ENCODE results near the gene RYR2.

RYR2 gene

DNA sequence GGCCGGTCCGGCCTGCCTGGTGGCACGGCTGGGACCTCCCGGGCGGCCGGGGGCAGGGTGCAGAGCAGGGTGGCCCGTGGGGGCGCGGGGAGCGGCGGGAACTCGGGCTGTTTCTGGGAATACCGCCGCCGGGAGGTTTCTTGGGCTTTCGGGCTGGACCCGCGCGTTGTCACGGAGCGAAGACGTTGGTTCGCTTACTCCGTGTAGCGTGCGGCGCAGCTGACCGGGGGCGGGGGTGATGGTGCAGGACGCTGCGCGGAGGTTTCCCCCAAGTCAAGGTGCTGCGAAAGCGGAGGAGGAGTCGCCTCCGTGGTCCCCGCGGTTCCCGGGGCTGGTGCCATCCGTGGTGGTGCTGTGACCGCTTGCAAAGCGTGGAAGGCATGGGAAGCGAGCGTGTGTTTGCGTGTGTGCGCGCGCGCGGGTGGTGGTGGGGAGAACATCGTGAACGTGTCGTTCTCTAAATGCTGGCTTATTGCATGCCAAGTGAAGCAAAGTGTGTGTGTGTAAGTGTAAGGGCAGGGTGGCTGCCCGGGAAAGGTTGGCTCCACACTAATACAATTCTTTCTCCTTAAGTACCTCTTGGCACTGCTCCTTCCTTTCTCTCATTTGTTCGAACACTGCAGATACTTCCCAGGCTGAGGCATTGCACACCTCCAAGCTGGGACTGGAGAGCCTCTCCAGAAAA is 1.1 kb downstream of the RYR2 start:
- H3K4me1 ChIP-seq (ENCODE audit: control insufficient read depth in 1 of 2, insufficient read depth in 2 of 2, low read length in 2 of 2), result peaks cover 0 to 9% of the 10 kb centered on the region in 2 donors
- peaks cover 24 to 30% of the 10 kb centered on the region in 2 donors for H3K27me3 ChIP-seq (ENCODE audit: control insufficient read depth in 1 of 2, insufficient read depth in 2 of 2, low read length in 2 of 2)
- H3K27ac ChIP-seq (ENCODE audit: low read depth, low read length), result no peak overlapping the region
- no peaks in the 10 kb centered on the region for H3K36me3 ChIP-seq (ENCODE audit: control insufficient read depth in 1 of 2, insufficient read depth in 2 of 2, low read length in 2 of 2)
- no peaks in the 10 kb centered on the region for H3K9me3 ChIP-seq (ENCODE audit: control insufficient read depth in 1 of 2, low read length in 2 of 2)
- no peak overlapping the region for H3K9ac ChIP-seq (ENCODE audit: low read depth in 1 of 2, low read length in 2 of 2)
- H3K4me3 ChIP-seq (ENCODE audit: low read depth in 1 of 2, low read length in 2 of 2), result peak overlapping the region; percentile 24 to 51

- no peak overlapping the region for H3K27ac ChIP-seq (ENCODE audit: low read depth, low read length)
- no peaks in the 10 kb centered on the region for H3K9me3 ChIP-seq (ENCODE audit: control insufficient read depth in 1 of 2, low read length in 2 of 2)
- no peak overlapping the region for H3K4me3 ChIP-seq (ENCODE audit: low read depth in 1 of 2, low read length in 2 of 2)
- no peak overlapping the region for H3K9ac ChIP-seq (ENCODE audit: low read depth in 1 of 2, low read length in 2 of 2)
- no peaks in the 10 kb centered on the region for H3K36me3 ChIP-seq (ENCODE audit: control insufficient read depth in 1 of 2, insufficient read depth in 2 of 2, low read length in 2 of 2)
- H3K4me1 ChIP-seq (ENCODE audit: control insufficient read depth in 1 of 2, insufficient read depth in 2 of 2, low read length in 2 of 2), result peaks cover 0 to 9% of the 10 kb centered on the region in 2 donors
- peaks cover 24 to 30% of the 10 kb centered on the region in 2 donors for H3K27me3 ChIP-seq (ENCODE audit: control insufficient read depth in 1 of 2, insufficient read depth in 2 of 2, low read length in 2 of 2)
Observed at GRCh38 chr1:237043846-237044636, 2.1 kb downstream of the RYR2 start.

GRCh38 chr1:237045278-237046016 is 3.5 kb downstream of the RYR2 start:
- H3K4me1 ChIP-seq (ENCODE audit: control insufficient read depth in 1 of 2, insufficient read depth in 2 of 2, low read length in 2 of 2), result peaks cover 0 to 9% of the 10 kb centered on the region in 2 donors
- no peaks in the 10 kb centered on the region for H3K36me3 ChIP-seq (ENCODE audit: control insufficient read depth in 1 of 2, insufficient read depth in 2 of 2, low read length in 2 of 2)
- peaks cover 27 to 30% of the 10 kb centered on the region in 2 donors for H3K27me3 ChIP-seq (ENCODE audit: control insufficient read depth in 1 of 2, insufficient read depth in 2 of 2, low read length in 2 of 2)
- no peaks in the 10 kb centered on the region for H3K9me3 ChIP-seq (ENCODE audit: control insufficient read depth in 1 of 2, low read length in 2 of 2)
- no peak overlapping the region for H3K27ac ChIP-seq (ENCODE audit: low read depth, low read length)
- H3K9ac ChIP-seq (ENCODE audit: low read depth in 1 of 2, low read length in 2 of 2), result no peak overlapping the region
- H3K4me3 ChIP-seq (ENCODE audit: low read depth in 1 of 2, low read length in 2 of 2), result no peak overlapping the region

DNA sequence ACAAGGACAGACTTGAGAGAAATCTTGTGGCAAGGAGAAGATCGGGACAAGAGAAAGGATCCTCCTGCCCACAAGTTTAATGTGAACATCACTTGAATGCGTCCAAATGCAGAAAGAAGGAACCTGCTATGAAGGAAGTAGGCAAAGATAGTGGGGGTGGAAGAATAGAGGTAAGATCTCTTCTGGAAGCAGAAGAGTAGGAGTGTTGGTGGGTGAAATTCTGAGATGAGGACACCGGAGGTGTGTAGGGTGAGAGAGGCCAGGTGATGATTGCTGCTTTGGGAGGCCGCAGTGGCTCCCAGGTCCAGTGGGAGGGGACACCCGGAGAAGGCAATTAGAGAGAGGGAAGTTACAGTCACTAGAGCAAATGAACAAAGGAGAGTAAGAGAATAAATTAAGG is 6.8 kb downstream of the RYR2 start:
- H3K36me3 ChIP-seq (ENCODE audit: control insufficient read depth in 1 of 2, insufficient read depth in 2 of 2, low read length in 2 of 2), result no peaks in the 10 kb centered on the region
- H3K9ac ChIP-seq (ENCODE audit: low read depth in 1 of 2, low read length in 2 of 2), result no peak overlapping the region
- no peak overlapping the region for H3K4me3 ChIP-seq (ENCODE audit: low read depth in 1 of 2, low read length in 2 of 2)
- H3K9me3 ChIP-seq (ENCODE audit: control insufficient read depth in 1 of 2, low read length in 2 of 2), result no peaks in the 10 kb centered on the region
- H3K4me1 ChIP-seq (ENCODE audit: control insufficient read depth in 1 of 2, insufficient read depth in 2 of 2, low read length in 2 of 2), result peaks cover 0 to 9% of the 10 kb centered on the region in 2 donors
- peaks cover 8 to 9% of the 10 kb centered on the region in 2 donors for H3K27me3 ChIP-seq (ENCODE audit: control insufficient read depth in 1 of 2, insufficient read depth in 2 of 2, low read length in 2 of 2)
- H3K27ac ChIP-seq (ENCODE audit: low read depth, low read length), result no peak overlapping the region

GRCh38 chr1:237050185-237050584 is 8.2 kb downstream of the RYR2 start:
- no peak overlapping the region for H3K4me3 ChIP-seq (ENCODE audit: low read depth in 1 of 2, low read length in 2 of 2)
- no peaks in the 10 kb centered on the region for H3K36me3 ChIP-seq (ENCODE audit: control insufficient read depth in 1 of 2, insufficient read depth in 2 of 2, low read length in 2 of 2)
- no peaks in the 10 kb centered on the region for H3K9me3 ChIP-seq (ENCODE audit: control insufficient read depth in 1 of 2, low read length in 2 of 2)
- H3K4me1 ChIP-seq (ENCODE audit: control insufficient read depth in 1 of 2, insufficient read depth in 2 of 2, low read length in 2 of 2), result peaks cover 0 to 9% of the 10 kb centered on the region in 2 donors
- H3K27ac ChIP-seq (ENCODE audit: low read depth, low read length), result no peak overlapping the region
- H3K9ac ChIP-seq (ENCODE audit: low read depth in 1 of 2, low read length in 2 of 2), result no peak overlapping the region
- peaks cover 0 to 6% of the 10 kb centered on the region in 2 donors for H3K27me3 ChIP-seq (ENCODE audit: control insufficient read depth in 1 of 2, insufficient read depth in 2 of 2, low read length in 2 of 2)

DNA sequence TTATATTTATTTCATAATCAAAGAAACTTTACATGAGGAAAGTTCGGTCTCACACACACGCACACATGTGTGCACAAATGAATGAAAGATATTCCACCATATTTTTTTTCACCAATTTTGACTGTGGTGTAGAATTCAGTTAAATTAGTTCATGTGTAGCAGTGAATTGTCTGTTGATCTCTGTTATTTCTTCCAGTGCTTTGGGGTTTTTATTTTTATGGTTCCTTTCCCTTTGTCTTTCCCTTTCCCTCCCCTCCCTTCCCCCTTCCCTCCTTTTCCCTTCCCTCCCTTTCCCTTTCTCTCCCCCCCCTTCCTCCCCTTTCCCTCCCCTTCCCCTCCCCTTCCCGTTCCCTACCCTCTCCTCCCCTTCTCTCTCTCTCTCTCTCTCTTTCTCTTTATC is 8.9 kb downstream of the RYR2 start:
- Histone ChIP-seq H3K4me1 (ENCODE audit: control insufficient read depth in 1 of 2, insufficient read depth in 2 of 2, low read length in 2 of 2) (peaks cover 0 to 9% of the 10 kb centered on the region in 2 donors), H3K9me3 (ENCODE audit: control insufficient read depth in 1 of 2, low read length in 2 of 2) (no peaks in the 10 kb centered on the region), H3K9ac (ENCODE audit: low read depth in 1 of 2, low read length in 2 of 2) (no peak overlapping the region), H3K27me3 (ENCODE audit: control insufficient read depth in 1 of 2, insufficient read depth in 2 of 2, low read length in 2 of 2) (peaks cover 0 to 6% of the 10 kb centered on the region in 2 donors), H3K4me3 (ENCODE audit: low read depth in 1 of 2, low read length in 2 of 2) (no peak overlapping the region), H3K36me3 (ENCODE audit: control insufficient read depth in 1 of 2, insufficient read depth in 2 of 2, low read length in 2 of 2) (no peaks in the 10 kb centered on the region), H3K27ac (ENCODE audit: low read depth, low read length) (no peak overlapping the region)

GRCh38 chr1:237054313-237054712 is 12.3 kb downstream of the RYR2 start:
- H3K4me1 ChIP-seq (ENCODE audit: control insufficient read depth in 1 of 2, insufficient read depth in 2 of 2, low read length in 2 of 2), result no peaks in the 10 kb centered on the region
- H3K36me3 ChIP-seq (ENCODE audit: control insufficient read depth in 1 of 2, insufficient read depth in 2 of 2, low read length in 2 of 2), result no peaks in the 10 kb centered on the region
- no peak overlapping the region for H3K27ac ChIP-seq (ENCODE audit: low read depth, low read length)
- H3K9ac ChIP-seq (ENCODE audit: low read depth in 1 of 2, low read length in 2 of 2), result no peak overlapping the region
- H3K27me3 ChIP-seq (ENCODE audit: control insufficient read depth in 1 of 2, insufficient read depth in 2 of 2, low read length in 2 of 2), result peaks cover 0 to 3% of the 10 kb centered on the region in 2 donors
- no peaks in the 10 kb centered on the region for H3K9me3 ChIP-seq (ENCODE audit: control insufficient read depth in 1 of 2, low read length in 2 of 2)
- no peak overlapping the region for H3K4me3 ChIP-seq (ENCODE audit: low read depth in 1 of 2, low read length in 2 of 2)

- Histone ChIP-seq H3K9me3 (ENCODE audit: control insufficient read depth in 1 of 2, low read length in 2 of 2) (no peaks in the 10 kb centered on the region), H3K4me1 (ENCODE audit: control insufficient read depth in 1 of 2, insufficient read depth in 2 of 2, low read length in 2 of 2) (no peaks in the 10 kb centered on the region), H3K27me3 (ENCODE audit: control insufficient read depth in 1 of 2, insufficient read depth in 2 of 2, low read length in 2 of 2) (no peaks in the 10 kb centered on the region), H3K4me3 (ENCODE audit: low read depth in 1 of 2, low read length in 2 of 2) (no peak overlapping the region), H3K9ac (ENCODE audit: low read depth in 1 of 2, low read length in 2 of 2) (no peak overlapping the region), H3K36me3 (ENCODE audit: control insufficient read depth in 1 of 2, insufficient read depth in 2 of 2, low read length in 2 of 2) (no peaks in the 10 kb centered on the region), H3K27ac (ENCODE audit: low read depth, low read length) (no peak overlapping the region)
Observed at GRCh38 chr1:237058470-237058869, 16.5 kb downstream of the RYR2 start.

- no peak overlapping the region for H3K4me3 ChIP-seq (ENCODE audit: low read depth in 1 of 2, low read length in 2 of 2)
- H3K4me1 ChIP-seq (ENCODE audit: control insufficient read depth in 1 of 2, insufficient read depth in 2 of 2, low read length in 2 of 2), result no peaks in the 10 kb centered on the region
- H3K27me3 ChIP-seq (ENCODE audit: control insufficient read depth in 1 of 2, insufficient read depth in 2 of 2, low read length in 2 of 2), result no peaks in the 10 kb centered on the region
- H3K36me3 ChIP-seq (ENCODE audit: control insufficient read depth in 1 of 2, insufficient read depth in 2 of 2, low read length in 2 of 2), result no peaks in the 10 kb centered on the region
- H3K9ac ChIP-seq (ENCODE audit: low read depth in 1 of 2, low read length in 2 of 2), result no peak overlapping the region
- H3K9me3 ChIP-seq (ENCODE audit: control insufficient read depth in 1 of 2, low read length in 2 of 2), result no peaks in the 10 kb centered on the region
- no peak overlapping the region for H3K27ac ChIP-seq (ENCODE audit: low read depth, low read length)
Observed at GRCh38 chr1:237059244-237059643, 17.3 kb downstream of the RYR2 start.

DNA sequence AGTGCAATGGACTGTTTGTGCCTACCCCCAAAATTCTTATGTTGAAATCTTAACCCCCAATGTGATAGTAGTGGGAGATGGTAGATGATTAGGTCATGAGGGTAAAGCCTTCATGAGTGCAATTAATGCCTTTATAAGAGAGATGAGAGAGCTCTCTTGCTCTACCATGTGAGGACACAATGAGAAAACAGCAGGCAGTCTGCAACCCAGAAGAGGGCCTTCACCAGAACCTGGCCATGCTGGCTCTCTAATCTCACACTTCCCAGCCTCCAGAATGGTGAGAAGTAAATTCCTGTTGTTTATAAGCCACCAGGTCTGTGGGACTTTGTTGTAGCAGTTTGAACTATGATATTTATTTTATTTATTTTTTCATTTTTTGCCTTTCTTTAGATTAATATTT is 21.0 kb downstream of the RYR2 start:
- Histone ChIP-seq H3K9me3 (ENCODE audit: control insufficient read depth in 1 of 2, low read length in 2 of 2) (no peaks in the 10 kb centered on the region), H3K36me3 (ENCODE audit: control insufficient read depth in 1 of 2, insufficient read depth in 2 of 2, low read length in 2 of 2) (no peaks in the 10 kb centered on the region), H3K27ac (ENCODE audit: low read depth, low read length) (no peak overlapping the region), H3K4me3 (ENCODE audit: low read depth in 1 of 2, low read length in 2 of 2) (no peak overlapping the region), H3K4me1 (ENCODE audit: control insufficient read depth in 1 of 2, insufficient read depth in 2 of 2, low read length in 2 of 2) (no peaks in the 10 kb centered on the region), H3K9ac (ENCODE audit: low read depth in 1 of 2, low read length in 2 of 2) (no peak overlapping the region), H3K27me3 (ENCODE audit: control insufficient read depth in 1 of 2, insufficient read depth in 2 of 2, low read length in 2 of 2) (no peaks in the 10 kb centered on the region)
